OCI-LY7 (cell line): ENCODE data around the gene AFF2. TPM values are rescaled to one million over a fixed set of nuclear protein-coding genes. Genes with fewer than 3 reads are reported as not detected.

ENCODE experiments used
- BruUV-seq: library from RNA; stranded (reverse); fragments of 400-500 nt; replicated peaks from 2 replicates; lab custom pipeline; 2021; lab: Mats Ljungman, UMichigan
- CTCF ChIA-PET: fragments of 300-600 bp; sonication (Branson Sonifier 250); formaldehyde crosslinking; loops from one replicate; lab custom pipeline; 2022; ENCODE audit warnings: antibody characterized with exemption; ENCODE audit not compliant: unreplicated experiment; lab: Charles Lee
- POLR2A ChIA-PET: fragments of 300-600 bp; sonication (Branson Sonifier 250); formaldehyde crosslinking; loops from one replicate; lab custom pipeline; 2022; ENCODE audit warnings: antibody characterized with exemption; lab: Charles Lee
- DNase-seq: peaks from one replicate; pipeline ENCODE4 v3.0.0-alpha.2; 2015; ENCODE audit warnings: low spot score
- H2AFZ ChIP-seq: fragments of 200-600 bp; sonication (generic), shearing (Covaris generic); 2 replicates; pipeline ENCODE4 v1.6.1; 2014; ENCODE audit warnings: mild to moderate bottlenecking, antibody characterized with exemption, low read length, moderate library complexity
- H3K27ac ChIP-seq: fragments of 200-600 bp; sonication (generic); 2 replicates; pipeline ENCODE4 v1.5.1; 2014; ENCODE audit warnings: mixed run types, low read depth, mild to moderate bottlenecking, moderate library complexity, low read length, inconsistent platforms; ENCODE audit not compliant: poor library complexity, severe bottlenecking
- H3K36me3 ChIP-seq: fragments of 200-600 bp; sonication (generic); 2 replicates; pipeline ENCODE4 v1.6.1; 2014; ENCODE audit warnings: mild to moderate bottlenecking, antibody characterized with exemption, low read length, moderate library complexity, mixed read lengths; ENCODE audit not compliant: insufficient read depth
- H3K4me1 ChIP-seq: fragments of 200-600 bp; sonication (generic); 2 replicates; pipeline ENCODE4 v1.5.1; 2014; ENCODE audit warnings: mild to moderate bottlenecking, low read length; ENCODE audit not compliant: insufficient read depth, poor library complexity, severe bottlenecking
- H3K4me2 ChIP-seq: fragments of 200-600 bp; sonication (generic); 2 replicates; pipeline ENCODE4 v1.6.1; 2014; ENCODE audit warnings: mild to moderate bottlenecking, low read length
- H3K4me3 ChIP-seq: fragments of 200-600 bp; sonication (generic); 2 replicates; pipeline ENCODE4 v1.5.1; 2014; ENCODE audit warnings: mild to moderate bottlenecking, low read depth, low read length; ENCODE audit not compliant: poor library complexity, severe bottlenecking
- H3K79me2 ChIP-seq: fragments of 200-600 bp; sonication (generic); 2 replicates; pipeline ENCODE4 v1.6.1; 2016; ENCODE audit warnings: low read depth, mild to moderate bottlenecking, low read length, moderate library complexity, mixed read lengths; ENCODE audit not compliant: insufficient read depth
- H3K9me2 ChIP-seq: fragments of 200-600 bp; sonication (generic); 2 replicates; pipeline ENCODE4 v1.6.1; 2016; ENCODE audit warnings: mild to moderate bottlenecking, low read length, mixed read lengths; ENCODE audit not compliant: insufficient read depth
- H3K9me3 ChIP-seq: fragments of 200-600 bp; sonication (generic); 2 replicates; pipeline ENCODE4 v1.6.1; 2014; ENCODE audit warnings: mild to moderate bottlenecking, mixed run types, low read length, mixed read lengths
- H4K20me1 ChIP-seq: fragments of 200-600 bp; sonication (generic); 2 replicates; pipeline ENCODE4 v1.6.1; 2014; ENCODE audit warnings: mild to moderate bottlenecking, antibody characterized with exemption, low read length, moderate library complexity, mixed read lengths; ENCODE audit not compliant: insufficient read depth
- EZH2phosphoT487 ChIP-seq: fragments of 200-600 bp; sonication (generic); IDR thresholded peaks from 2 replicates; pipeline ENCODE4 v1.6.1; 2018; ENCODE audit warnings: low read depth, borderline replicate concordance, mild to moderate bottlenecking, mixed run types, antibody characterized with exemption, low read length, moderate library complexity, mixed read lengths
- intact Hi-C: fragments of 100-400 bp; cut with micrococcal nuclease; formaldehyde crosslinking; loops from one replicate; pipeline ENCODE4 v1.10.0; 2022; ENCODE audit not compliant: unreplicated experiment
- total RNA-seq, 2 experiments: library from RNA; depleted of rRNA in 1 of 2; stranded (reverse); fragments of >200 nt in 1 of 2; shearing (Covaris generic) in 1 of 2; gene quantifications; 2 replicates each; pipeline ENCODE4 v1.2.3, GENCODE V29; 2014 to 2022
- TF ChIP-seq, protein P1 (sequence below): fragments of 200-600 bp; sonication (generic); conservative IDR thresholded peaks from 2 replicates; pipeline ENCODE4 v1.5.1; 2014; ENCODE audit warnings: mild to moderate bottlenecking, antibody characterized with exemption, low read length, moderate library complexity, mixed read lengths

The AFF2 gene
- total RNA-seq, 2 experiments from 2014 or later: 102 to 106 TPM

DNA sequence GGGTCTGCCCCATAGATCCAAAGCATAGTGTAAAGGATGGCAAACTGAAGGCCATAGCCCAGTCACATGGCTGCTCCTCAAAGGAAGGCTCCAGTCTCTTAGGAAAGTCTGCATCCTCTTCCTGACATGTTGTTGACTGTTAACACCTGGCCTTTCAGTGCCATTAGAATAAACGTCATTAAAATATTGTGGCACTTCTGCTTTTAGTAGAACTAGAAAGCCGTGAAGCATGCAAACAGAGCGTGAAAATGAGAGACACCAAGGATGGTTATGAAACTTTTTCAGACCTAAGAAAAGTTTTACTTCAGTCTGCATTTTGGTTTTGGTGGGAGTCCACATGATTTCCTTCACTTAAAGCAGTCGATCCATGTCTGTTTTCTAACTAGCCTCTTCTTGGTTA is 41.1 kb upstream of the AFF2 start:
- H3K9me3 ChIP-seq: no peaks in the 10 kb centered on the region
- intact Hi-C loops: loop anchor here (1.0 to 2.0 kb wide), 3 partner anchors 42 to 78 kb away; no protein-coding TSS in a partner anchor
- peak; percentile 90 for DNase-seq
- H3K4me1 ChIP-seq: peaks cover 78% of the 10 kb centered on the region
- peak overlapping the region; percentile 16; the same call in 1 of the 2 replicates for H2AFZ ChIP-seq
- ChIA-PET POLR2A (interaction anchor here (0.8 to 1.8 kb wide), 6 partner anchors 9 to 152 kb away, joined by 3 to 7 read pairs (median 4); no protein-coding TSS in a partner anchor), CTCF (no interaction called here)
- no TSS peak for BruUV-seq
- peak overlapping the region; percentile 50 for H3K4me3 ChIP-seq
- peaks cover 5% of the 10 kb centered on the region; the same call in 1 of the 2 replicates for H3K79me2 ChIP-seq
- peak overlapping the region; percentile 81 for H3K4me2 ChIP-seq
- no peaks in the 10 kb centered on the region for H3K9me2 ChIP-seq
- H3K36me3 ChIP-seq: no peaks in the 10 kb centered on the region
- no peaks in the 10 kb centered on the region for H4K20me1 ChIP-seq
- TF ChIP-seq, protein P1, sequence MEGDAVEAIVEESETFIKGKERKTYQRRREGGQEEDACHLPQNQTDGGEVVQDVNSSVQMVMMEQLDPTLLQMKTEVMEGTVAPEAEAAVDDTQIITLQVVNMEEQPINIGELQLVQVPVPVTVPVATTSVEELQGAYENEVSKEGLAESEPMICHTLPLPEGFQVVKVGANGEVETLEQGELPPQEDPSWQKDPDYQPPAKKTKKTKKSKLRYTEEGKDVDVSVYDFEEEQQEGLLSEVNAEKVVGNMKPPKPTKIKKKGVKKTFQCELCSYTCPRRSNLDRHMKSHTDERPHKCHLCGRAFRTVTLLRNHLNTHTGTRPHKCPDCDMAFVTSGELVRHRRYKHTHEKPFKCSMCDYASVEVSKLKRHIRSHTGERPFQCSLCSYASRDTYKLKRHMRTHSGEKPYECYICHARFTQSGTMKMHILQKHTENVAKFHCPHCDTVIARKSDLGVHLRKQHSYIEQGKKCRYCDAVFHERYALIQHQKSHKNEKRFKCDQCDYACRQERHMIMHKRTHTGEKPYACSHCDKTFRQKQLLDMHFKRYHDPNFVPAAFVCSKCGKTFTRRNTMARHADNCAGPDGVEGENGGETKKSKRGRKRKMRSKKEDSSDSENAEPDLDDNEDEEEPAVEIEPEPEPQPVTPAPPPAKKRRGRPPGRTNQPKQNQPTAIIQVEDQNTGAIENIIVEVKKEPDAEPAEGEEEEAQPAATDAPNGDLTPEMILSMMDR: no peak
- TF ChIP-seq EZH2phosphoT487: no peak
- peak overlapping the region; percentile 100 for H3K27ac ChIP-seq

DNA sequence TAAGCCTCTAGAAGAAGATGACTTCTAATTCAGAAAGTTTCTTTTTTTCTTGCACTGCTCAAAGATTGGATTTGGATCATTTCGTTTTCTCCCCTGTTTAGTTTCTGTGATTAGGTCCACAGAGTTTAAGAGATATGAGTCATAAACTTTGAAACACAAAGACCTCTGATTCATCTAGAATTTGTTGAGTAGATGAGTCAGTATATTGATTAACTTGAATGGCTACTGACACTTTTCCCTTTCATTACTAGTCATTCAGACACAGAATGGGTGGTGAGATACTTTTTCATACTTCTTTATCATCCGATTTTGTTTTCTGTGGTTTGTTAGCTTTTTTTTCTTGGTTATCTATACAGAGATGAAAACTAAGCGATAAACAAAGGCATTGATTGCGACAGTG is 34.1 kb upstream of the AFF2 start:
- Histone ChIP-seq H3K4me1 (peaks cover 53% of the 10 kb centered on the region), H3K4me2 (0 out of 2 replicates have a peak overlapping the region, but pooled peaks have one; percentile 12), H4K20me1 (no peaks in the 10 kb centered on the region), H3K36me3 (no peaks in the 10 kb centered on the region), H3K9me2 (no peaks in the 10 kb centered on the region), H3K27ac (no peak overlapping the region), H3K9me3 (peaks cover 5% of the 10 kb centered on the region; the same call in 1 of the 2 replicates), H3K4me3 (no peak overlapping the region), H3K79me2 (no peaks in the 10 kb centered on the region), H2AFZ (peak overlapping the region; percentile 76; the same call in 1 of the 2 replicates)
- intact Hi-C loops: no loop called here
- ChIA-PET CTCF (no interaction called here), POLR2A (no interaction called here)
- BruUV-seq: no TSS peak
- no peak for DNase-seq
- TF ChIP-seq EZH2phosphoT487: no peak
- TF ChIP-seq, protein P1: no peak

DNA sequence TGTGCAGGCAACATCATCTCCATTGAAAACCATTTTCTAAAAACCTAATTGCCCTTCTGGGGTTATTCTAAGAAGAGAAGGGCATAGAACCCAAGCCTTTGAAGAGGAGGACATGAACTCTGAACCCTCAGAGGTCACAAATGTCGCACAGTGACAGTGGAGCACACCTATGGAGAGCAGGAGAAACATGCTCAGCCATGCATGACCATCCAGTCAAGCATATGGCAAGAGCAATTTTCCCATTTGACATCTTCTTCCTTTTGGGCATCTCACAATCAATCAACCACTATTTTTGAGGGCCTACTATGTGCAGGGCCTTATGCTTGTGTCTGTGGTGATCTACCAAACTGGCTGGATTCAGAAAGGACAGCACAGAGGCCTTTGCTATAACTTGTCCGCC is 30.1 kb upstream of the AFF2 start:
- no peaks in the 10 kb centered on the region for H3K9me2 ChIP-seq
- no peaks in the 10 kb centered on the region for H4K20me1 ChIP-seq
- H3K4me1 ChIP-seq: peaks cover 23% of the 10 kb centered on the region
- peak overlapping the region; percentile 54; the same call in 1 of the 2 replicates for H2AFZ ChIP-seq
- TF ChIP-seq EZH2phosphoT487: no peak
- TF ChIP-seq, protein P1: no peak
- CTCF ChIA-PET: no interaction called here
- no peak overlapping the region for H3K4me3 ChIP-seq
- intact Hi-C loops: no loop called here
- H3K79me2 ChIP-seq: no peaks in the 10 kb centered on the region
- no peak for DNase-seq
- H3K4me2 ChIP-seq: peak overlapping the region; percentile 29; the same call in 1 of the 2 replicates
- no peaks in the 10 kb centered on the region for H3K36me3 ChIP-seq
- no peak overlapping the region for H3K27ac ChIP-seq
- POLR2A ChIA-PET: interaction anchor here (1.8 kb wide), 1 partner anchor 31 kb away, joined by 3 read pairs; no protein-coding TSS in a partner anchor
- BruUV-seq: no TSS peak
- peaks cover 5% of the 10 kb centered on the region; the same call in 1 of the 2 replicates for H3K9me3 ChIP-seq
